GM18861 (cell line): ENCODE measurements around the gene ARHGEF19.

Experiments used
- ATAC-seq: cut with Tn5 transposase; IDR thresholded peaks from one replicate; pipeline ENCODE4 v1.9.1; 2021; ENCODE audit not compliant: unreplicated experiment

Gene ARHGEF19

DNA sequence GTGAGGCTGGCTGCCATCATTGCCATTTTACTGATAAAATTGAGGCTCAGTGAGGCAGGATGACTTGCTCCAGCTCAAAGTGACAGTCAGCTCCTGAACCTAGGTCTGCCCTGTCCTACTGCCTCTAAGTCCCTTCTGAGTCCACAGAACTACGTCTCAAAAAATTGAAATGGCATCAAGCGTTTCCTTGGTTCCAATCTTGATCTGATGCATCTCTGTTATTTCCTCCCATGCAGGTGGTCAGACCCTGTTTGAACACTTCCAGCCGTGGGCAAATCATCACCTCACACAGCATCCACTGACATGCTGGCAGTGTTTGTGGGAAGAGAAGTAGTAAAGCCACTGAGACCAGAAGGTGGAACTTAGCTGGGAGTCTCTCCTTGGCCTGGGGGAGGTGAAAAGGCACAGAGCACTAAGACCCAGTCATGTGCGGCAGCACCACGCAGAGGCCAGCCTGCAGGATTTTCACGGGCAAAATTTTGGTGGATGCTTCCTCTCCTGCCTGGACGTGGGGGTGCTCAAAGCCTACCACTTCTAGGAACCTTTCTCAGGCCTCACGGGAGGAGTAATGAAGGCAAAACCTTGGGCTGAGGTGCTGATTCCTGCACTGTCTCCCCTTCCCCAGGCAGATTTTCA lies 32.3 kb upstream of the ARHGEF19 start:
- ATAC-seq = no peak

DNA sequence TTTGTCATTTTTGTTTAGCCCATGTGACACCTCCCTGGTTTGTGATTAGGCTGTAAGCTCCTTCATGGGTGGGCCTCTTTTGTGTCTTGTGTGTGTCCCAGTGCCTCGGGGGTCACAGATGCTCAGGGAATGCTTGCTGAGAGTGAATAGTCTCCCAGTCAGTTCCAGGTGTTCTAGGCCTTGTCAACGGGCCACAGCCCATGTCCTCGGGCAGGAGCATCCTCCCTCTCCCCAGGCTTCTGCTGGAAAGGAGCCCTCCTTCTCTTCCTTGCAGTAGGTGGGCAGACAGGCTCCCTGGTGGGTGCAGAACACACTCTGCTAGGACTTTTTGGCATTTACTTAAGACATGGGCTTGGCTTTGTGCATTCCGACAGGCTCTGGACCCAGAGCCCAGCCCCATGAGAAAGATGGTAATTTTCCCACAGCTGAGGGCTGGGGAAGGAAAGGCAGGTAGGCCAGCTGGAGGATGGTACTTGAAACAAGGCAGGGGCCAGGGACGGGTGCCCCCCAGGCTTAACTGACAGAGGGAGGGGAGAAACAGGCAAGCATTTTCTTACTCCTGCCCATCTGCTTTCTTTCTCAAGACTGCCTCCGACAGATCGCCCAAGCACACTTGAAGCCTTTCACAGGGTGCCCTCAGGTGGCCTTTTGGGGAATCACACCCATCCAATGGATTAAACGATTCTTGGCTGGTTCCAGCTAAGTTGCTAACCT lies 31.6 kb upstream of the ARHGEF19 start:
- ATAC-seq = no peak

DNA sequence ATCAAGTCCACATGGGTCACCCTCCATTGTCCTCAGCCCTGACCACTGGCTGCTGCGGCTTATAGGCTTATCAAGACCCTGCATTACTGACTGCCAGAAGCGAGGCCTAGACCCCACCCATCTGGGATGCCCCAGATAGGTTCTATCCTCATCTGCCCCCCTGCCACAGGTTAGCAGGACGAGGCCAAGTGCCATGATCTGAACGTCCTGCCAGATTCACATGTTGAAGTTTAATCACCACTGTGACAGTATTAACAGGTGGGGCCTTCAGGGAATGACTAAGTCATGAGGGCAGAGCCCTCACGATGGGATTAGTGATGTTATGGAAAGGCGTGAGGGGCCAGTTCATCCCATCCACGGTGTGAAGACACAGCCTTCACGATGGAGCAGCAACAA lies 30.8 kb upstream of the ARHGEF19 start:
- no peak for ATAC-seq

DNA sequence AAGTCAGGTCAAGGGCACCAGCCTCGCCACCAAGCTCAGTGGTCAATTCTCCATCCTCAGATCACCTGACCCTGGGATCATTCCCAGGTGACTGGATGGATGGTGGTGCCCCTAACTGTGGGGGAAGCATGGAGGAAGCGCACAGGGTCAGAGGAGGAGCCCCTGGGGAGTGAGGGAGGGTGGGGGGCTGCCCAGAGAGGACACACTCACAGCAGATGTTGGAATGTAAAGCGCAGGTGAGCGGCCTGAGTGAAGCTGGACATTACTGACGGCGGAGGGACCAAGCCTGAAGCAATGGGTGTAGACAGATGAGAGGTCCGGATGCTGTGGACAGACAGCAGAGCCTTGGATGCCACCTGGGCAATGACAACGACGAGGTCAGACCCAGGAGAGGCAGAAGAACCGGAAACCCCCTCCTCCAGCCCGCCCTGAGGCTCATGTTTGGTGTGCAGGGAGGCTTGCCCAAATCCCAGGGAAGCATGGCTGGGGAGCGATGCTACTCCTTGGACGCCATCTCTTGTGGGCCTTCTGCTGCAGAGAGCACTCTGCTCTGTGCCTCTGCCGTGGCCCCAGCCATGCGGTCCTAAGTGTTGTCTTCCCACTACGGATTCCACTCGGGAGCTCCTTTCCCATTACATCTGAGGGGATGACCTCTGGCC lies 30.2 kb upstream of the ARHGEF19 start:
- no peak for ATAC-seq

DNA sequence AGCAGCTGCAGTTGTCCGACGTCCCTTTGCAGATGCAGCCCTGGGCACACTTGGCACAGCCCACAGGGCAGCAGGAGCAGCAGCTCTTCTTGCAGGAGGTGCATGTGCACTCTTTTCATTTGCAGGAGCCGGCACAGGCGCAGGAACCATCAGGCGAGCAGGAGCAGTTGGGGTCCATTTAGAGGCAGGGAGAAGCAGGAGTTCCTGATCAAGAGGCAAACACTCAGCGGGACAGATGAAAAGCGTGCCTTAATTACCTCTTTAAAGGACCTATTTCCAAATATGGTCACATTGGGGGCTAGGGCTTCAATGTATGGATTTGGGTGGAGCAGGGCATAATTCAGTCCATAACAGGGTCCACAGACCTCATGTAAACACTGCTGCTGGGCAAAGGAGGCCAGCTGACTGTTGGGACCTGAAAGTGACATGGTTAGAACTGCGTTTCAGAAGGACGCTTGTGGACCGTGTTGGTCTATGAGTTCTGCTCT lies 28.8 kb upstream of the ARHGEF19 start:
- ATAC-seq = no peak

DNA sequence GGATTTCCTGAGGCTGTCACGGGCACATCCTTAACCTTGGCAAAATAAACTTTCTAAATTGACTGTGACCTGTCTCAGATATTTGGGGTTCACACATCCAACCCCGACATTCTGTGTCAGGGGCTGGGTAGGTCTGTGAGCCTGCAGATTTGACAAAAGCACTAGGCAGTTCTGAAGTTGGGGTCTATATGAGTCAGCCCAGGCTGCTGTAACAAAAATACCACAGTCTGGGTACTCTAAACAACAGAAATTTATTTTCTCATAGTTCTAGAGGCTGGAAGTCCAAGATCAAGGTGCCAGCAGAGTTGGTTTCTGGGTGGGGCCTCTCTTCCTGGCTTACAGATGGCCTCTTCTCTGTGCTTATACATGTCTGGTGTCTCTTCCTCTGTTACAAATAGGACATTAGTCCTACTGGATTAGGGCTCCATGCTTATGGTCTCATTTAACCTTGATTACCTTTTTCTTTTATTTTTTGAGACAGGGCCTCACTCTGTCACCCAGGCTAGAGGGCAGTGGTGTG lies 27.6 kb upstream of the ARHGEF19 start:
- no peak for ATAC-seq

DNA sequence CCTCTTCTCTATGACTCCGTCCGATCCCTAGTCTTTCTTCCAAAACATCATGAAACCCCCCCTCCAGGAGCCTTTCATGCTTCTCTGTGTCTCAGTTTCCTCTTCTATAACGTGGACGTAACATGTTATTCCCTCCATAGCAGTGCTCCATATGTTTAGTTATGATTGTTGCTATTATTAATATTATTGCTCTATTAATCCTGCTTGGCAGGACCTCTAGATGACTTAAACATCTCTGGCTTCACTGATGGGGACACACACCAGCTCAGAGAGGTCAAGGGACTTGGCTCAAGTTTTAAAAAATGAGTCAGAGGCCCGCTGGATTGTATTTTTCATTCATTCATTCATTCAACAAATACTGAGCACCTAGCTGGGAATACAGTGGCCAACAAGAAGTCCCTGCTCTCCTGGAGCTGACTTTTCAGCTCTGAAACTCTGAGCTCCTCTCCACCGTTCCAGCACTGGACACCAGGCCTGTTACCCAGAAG lies 24.9 kb upstream of the ARHGEF19 start:
- ATAC-seq = no peak

DNA sequence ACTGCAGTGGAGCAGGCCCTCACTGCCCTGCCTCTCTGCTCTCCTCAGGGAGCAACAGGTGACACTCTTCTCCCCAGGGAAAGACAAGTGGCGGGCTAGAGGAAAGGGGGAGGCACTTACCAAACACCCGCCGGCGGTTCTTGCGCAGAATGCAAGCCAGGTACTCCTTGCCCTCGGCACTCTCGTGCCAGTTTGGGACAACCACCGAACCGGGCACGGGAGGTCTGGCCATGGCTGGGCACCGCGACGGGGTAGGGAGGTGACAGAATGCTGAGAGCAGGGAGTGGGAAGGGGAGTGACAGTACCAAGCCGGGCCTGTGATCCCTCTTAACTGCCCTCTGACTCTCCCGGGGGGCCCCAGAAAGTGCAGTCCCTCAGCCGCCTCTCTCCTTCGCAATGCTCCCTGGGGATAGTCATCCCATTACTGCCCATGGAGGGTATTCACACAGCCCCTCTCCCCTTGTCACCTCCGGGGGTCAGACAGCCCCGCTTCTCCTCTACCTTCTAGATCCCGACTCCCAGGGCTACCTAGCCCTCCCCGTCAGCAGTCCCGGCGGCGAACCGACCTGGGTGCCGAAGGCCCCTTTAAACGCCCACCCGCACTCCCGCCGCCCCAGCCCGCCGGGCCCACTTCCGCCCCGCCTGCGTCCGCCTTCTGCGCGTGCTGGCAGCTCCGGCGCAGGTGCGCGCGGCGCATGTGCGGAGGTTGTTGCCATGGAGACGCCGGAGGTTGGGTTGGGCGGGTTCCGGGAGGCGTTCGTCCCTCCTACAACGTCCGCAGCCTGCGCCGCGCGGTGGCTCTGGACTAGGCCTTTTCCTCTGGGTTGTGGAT lies 24.3 kb upstream of the ARHGEF19 start, which contains the start of gene CPLANE2:
CPLANE2 (minus strand) TSS at position 673 of the 832 bp plus-strand sequence; CDS start at position 232, 441 bp downstream.
- peak; percentile 70 for ATAC-seq

DNA sequence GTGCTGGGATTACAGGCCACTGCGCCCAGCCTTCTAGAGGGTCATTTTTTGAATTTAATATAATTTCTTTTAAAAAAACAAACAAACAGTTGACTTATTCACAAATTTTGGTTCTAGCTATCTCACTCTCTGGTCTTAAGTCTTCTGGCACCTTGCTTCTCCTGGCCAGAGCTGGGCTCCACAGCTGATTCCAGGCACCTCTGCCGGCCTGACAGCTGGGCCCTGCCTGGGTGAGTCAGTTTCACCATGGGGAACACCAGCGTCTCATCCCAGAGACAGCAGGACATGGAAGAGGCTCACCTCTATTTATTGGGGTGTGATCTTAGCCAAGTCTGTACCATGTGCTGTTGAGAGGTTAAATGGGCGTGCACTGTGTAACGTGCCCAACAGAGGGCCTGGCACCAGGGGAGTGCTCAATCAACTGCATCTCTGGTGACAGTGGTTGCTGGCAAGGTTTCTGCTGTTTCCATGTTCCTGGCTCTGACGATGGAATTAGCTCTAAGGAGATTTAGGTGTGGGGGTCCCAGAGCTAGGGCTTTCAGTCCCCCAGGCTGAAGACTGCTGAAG lies 23.6 kb upstream of the ARHGEF19 start:
- peak; percentile 41 for ATAC-seq

DNA sequence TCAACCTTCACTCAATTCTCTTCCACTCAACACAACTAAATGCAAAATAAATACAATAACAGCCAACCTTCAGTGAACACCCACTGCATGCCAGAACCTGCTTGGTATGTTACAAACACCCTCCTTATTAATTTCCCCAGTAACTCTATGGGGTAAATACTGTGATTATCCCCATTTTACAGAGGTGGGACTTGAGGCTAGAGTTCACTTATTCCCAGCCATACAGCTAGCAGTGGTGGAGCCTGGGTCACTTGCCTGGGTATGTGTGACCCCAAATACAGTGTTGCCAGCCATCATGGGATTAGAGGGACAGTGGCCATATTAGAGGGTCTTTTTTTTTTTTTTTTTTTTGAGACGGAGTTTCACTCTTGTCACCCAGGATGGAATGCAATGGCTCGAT lies 22.9 kb upstream of the ARHGEF19 start:
- no peak for ATAC-seq

DNA sequence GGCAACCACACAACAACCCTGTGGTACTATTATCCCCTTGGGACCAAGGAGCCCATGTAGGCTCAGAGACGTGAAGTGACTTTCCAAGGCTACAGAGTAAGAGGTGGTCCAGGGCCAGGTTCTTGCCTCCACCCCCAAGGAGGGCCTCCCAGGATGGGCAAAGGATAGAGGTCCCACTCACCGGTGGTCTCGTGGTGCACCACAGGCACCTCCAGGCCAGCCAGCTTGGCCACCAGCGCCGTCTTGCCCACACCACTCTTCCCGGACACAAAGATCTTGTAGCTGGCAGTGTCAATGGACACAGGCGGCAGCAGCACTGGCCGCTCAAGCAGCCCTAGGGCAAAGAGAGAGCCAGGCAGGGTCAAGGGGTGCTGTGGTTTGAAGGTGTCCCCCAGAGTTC lies 21.0 kb upstream of the ARHGEF19 start:
- ATAC-seq = no peak

DNA sequence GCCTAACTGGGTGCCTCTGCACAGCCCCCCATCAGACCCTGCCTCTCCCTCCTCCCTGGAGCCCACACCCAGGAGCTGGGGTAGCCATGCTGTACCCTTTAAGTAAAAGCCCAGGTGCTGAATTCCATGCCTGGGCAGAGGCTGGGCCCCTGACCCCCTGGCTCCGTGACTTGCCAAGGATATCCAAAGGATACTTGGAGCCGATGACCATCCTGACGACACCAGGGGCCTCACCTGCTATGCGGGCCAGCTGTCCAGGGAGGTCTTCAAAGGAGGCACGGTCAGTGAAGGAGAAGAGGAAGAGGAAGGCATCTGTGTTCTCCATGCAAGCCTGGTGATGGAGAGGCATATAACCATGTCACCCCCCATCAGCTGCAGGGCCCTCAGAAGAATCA lies 19.9 kb upstream of the ARHGEF19 start:
- no peak for ATAC-seq

DNA sequence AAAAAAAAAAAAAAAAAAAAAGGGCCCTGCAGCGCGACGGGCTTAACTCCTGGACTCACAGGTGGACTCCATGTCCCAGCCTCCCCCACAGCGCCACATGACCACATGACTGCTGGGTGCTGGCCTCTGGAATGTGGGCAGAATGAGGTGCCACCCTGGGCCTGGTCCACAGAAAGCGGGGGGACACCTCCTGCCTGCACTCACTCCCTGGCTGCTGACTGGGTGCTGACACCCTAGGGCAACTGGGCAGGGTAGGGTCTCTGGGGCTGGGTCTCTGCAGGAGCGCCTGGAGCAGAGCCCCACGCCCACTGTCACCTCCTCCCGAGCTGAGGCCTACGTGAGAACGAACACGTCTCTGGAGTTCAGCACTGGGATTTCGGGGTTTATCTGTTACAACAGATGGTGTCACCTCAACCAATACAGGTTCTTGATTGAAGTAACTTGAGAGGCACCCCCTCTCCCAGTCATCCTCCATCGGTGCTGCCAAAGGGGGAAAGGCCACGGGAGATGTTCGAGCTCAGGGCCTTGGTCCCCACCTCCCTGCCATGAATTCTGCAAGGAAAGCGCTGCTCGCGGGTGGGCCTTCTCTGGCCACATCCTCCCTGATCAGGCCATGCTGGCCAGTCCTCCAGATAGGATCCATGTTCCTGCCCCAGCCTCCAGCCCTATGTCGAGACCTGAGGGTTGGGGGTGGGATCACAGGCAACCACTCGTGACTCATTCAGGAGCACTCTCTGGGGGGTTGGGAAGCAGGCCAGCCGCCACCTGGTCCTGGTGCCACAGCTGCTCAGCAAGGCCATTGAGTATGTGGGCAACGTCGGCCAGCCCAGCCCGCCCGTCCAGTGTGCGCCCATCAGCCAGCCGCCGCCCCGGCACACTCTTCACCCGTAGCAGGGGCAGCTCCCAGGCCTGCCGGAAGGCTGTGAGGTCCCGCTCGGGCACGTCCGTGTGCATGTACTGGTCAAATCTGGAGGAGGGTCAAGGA lies 19.2 kb upstream of the ARHGEF19 start:
- ATAC-seq = no peak

DNA sequence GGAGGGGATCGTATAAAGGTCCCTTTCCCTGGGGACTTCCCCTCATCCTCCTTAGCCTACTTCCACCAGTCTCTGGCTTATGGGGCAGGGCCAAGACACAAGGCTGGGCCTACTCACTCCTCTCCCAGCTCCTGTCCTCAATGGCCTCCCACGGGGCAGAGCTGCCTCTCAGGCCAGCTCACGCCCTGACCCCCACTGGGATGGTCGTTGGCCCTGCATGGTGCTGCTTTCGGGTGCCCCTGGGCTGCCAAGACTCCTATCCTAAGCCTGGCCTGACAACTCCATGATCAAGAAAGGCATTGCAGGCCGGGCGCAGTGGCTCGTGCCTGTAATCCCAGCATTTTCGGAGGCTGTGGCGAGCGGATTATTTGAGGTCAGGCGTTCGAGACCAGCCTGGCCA lies 18.3 kb upstream of the ARHGEF19 start:
- ATAC-seq = no peak

DNA sequence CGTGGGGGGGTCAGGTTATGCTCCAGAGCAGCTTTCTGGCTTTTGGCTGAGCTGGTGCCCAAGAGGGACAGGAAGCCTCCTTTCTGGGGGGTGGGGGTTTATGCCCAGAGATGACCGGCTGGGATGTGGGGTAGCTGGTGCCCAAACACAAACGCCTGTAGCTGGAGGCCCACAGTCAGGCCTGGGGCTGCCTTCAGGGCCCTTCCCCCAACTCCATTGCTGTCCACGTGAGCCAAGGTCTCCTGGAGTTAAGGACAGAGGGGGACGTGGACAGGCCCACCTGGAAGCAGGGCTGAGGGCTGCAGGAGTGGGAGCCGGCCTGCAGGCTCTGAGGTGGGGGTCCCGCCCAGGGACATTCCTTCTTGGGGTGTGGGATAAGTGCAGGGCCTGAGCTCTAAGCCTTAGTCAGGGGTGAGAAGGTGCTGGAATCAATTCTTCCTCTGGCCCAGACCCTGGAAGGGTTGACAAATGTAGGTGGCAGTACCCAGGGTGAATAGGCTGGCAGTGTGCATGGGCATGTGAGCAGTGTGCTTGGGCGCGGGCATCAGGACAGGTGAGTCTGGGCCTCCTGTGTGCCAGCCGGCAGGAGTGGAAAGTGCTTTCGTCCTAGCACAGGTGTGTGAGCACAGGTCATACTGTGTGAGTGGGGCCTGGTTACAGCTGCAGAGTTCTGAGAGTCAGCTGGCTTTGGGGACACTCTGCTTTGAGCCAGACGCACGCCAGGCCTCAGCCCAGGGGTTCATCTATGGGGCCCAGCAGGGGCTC lies 17.7 kb upstream of the ARHGEF19 start:
- no peak for ATAC-seq

DNA sequence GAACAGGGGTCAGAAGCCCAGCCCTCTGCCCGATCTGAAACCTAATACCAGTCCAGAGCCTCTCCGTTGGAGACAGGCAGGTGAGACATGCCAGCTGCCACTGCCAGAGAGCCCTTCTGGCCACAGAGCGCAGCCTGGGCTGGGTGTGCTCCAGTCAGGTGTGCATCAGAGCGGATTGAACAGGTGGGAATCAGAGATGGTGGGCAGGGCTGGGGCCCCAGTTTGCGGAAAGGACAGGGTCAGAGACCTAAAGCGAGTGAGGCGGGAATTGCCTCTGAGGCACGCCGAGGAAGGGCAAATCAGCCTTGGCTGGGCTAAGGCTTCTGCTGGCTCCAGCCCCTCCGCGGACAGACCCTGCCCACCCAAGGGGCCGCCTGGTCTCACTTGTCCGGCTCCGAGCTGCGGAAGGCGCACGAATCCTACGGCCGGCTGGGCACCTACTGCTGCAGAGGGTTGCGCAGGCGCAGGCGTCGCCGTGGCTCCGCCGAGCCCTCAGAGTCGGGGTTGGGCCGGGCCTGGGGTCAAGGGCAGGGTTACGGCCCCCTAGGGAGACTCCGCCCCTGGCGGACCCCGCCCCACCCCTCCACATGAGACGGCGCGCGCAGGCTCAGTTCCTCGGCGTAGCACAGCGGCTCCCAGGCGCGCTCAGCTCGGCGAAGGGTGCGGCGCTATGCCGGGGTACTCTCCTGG lies 14.2 kb upstream of the ARHGEF19 start:
- ATAC-seq = no peak

DNA sequence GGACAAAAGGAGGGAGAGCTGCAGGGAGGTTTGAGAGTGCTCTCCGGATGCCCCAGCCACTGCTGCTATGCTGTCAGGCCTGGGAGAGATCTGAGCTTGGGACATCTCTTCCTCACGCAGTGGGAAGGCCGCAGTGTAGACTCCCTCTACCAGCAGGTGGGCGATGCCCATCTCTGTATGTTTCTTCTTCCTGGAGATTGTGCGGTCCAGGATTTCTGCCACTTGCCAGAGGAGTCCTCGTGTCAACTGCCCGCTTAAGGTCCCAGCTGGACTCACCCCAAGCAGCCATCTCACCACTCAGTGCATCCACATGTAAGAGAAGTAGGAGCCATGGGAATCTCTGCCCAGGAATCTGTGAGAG lies 13.7 kb upstream of the ARHGEF19 start:
- ATAC-seq = no peak

DNA sequence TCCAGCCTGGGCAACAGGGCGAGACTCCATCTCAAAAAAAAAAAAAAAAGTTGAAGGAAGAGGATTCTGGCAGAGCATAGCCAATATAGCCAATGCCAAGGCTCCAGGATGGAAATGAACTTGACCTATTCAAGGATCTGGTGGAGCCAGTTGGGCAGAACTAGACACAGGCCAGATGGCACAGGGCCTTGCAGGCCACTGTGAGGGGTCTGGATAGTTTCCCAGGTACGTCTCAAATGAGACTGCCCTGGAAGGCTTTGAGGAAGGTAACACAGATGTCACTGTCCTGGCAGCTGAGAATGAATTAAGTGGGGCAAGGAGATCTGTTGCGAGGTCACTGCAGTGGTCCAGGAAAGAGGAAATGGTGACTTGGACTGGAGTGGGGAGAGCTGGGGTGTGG lies 12.0 kb upstream of the ARHGEF19 start:
- no peak for ATAC-seq
